Liver (tissue), 9 donors: Measurements from ENCODE around the gene UCKL1. TPM values are rescaled to one million over a fixed set of nuclear protein-coding genes. Genes with fewer than 3 reads are reported as not detected.

ENCODE experiments used
- DNase-seq: peaks from one replicate; pipeline ENCODE4 v3.0.0-alpha.2; 2017; ENCODE audit warnings: low spot score
- H3K27ac ChIP-seq, 2 donors: one replicate each; pipeline ENCODE4 v1.7.0; 2013; ENCODE audit warnings: inconsistent platforms in 2 of 2, low read length in 2 of 2, control low read depth in 1 of 2, low read depth in 1 of 2, mild to moderate bottlenecking in 1 of 2
- H3K27me3 ChIP-seq, 4 donors: one replicate each; pipeline versions ENCODE4 v1.6.1 to v1.7.0; 2013; ENCODE audit warnings: low read length in 3 of 4, inconsistent platforms in 1 of 4, mild to moderate bottlenecking in 1 of 4, moderate library complexity in 1 of 4; ENCODE audit not compliant: control insufficient read depth in 4 of 4, insufficient read depth in 4 of 4
- H3K36me3 ChIP-seq, 4 donors: one replicate each; pipeline versions ENCODE4 v1.6.1 to v1.7.0; 2013; ENCODE audit warnings: low read length in 3 of 4, mild to moderate bottlenecking in 3 of 4, low read depth in 1 of 4, moderate library complexity in 1 of 4; ENCODE audit not compliant: control insufficient read depth in 4 of 4, insufficient read depth in 3 of 4
- H3K4me1 ChIP-seq, 4 donors: one replicate each; pipeline versions ENCODE4 v1.6.1 to v1.7.0; 2013; ENCODE audit warnings: low read length in 3 of 4, mild to moderate bottlenecking in 3 of 4, moderate library complexity in 1 of 4; ENCODE audit not compliant: control insufficient read depth in 4 of 4, insufficient read depth in 4 of 4
- H3K4me3 ChIP-seq, 3 donors: one replicate each; pipeline versions ENCODE4 v1.6.1 to v1.7.0; 2013; ENCODE audit warnings: low read length in 3 of 3, control low read depth in 1 of 3, low read depth in 1 of 3, mild to moderate bottlenecking in 1 of 3
- H3K9ac ChIP-seq, 2 donors: one replicate each; pipeline ENCODE4 v1.7.0; 2013; ENCODE audit warnings: low read length in 2 of 2, mild to moderate bottlenecking in 2 of 2, moderate library complexity in 2 of 2, control low read depth in 1 of 2, low read depth in 1 of 2
- H3K9me3 ChIP-seq, 4 donors: one replicate each; pipeline versions ENCODE4 v1.6.1 to v1.7.0; 2013; ENCODE audit warnings: low read length in 3 of 4; ENCODE audit not compliant: control insufficient read depth in 4 of 4
- ATF3 ChIP-seq: IDR thresholded peaks from 2 replicates; pipeline ENCODE4 v1.6.1; 2016; ENCODE audit warnings: antibody characterized with exemption
- CTCF ChIP-seq: fragments of 150-350 bp; IDR thresholded peaks from 2 replicates; pipeline ENCODE4 v1.5.1; 2017; ENCODE audit warnings: improper control_type of control experiment, low read depth, low read length; ENCODE audit not compliant: missing input control
- EGR1 ChIP-seq, 2 donors: IDR thresholded peaks; 2 replicates each; pipeline ENCODE4 v1.6.1; 2016 to 2018; ENCODE audit warnings: antibody characterized with exemption in 2 of 2, low read depth in 2 of 2
- FOXA1 ChIP-seq: IDR thresholded peaks from 2 replicates; pipeline ENCODE4 v1.6.1; 2016; ENCODE audit warnings: antibody characterized with exemption
- FOXA2 ChIP-seq: IDR thresholded peaks from 2 replicates; pipeline ENCODE4 v1.6.1; 2016; ENCODE audit warnings: antibody characterized with exemption
- GABPA ChIP-seq, 2 donors: IDR thresholded peaks in 1 of 2; conservative IDR thresholded peaks in 1 of 2; 2 replicates each; pipeline ENCODE4 v1.6.1; 2016; ENCODE audit warnings: antibody characterized with exemption in 2 of 2, mild to moderate bottlenecking in 1 of 2, moderate library complexity in 1 of 2
- HNF4A ChIP-seq, 2 donors: conservative IDR thresholded peaks; 2 replicates each; pipeline ENCODE4 v1.6.1; 2016; ENCODE audit warnings: antibody characterized with exemption in 2 of 2, mild to moderate bottlenecking in 2 of 2
- HNF4G ChIP-seq: IDR thresholded peaks from 2 replicates; pipeline ENCODE4 v1.6.1; 2016; ENCODE audit warnings: antibody characterized with exemption
- JUND ChIP-seq, 2 donors: IDR thresholded peaks; 2 replicates each; pipeline ENCODE4 v1.6.1; 2016; ENCODE audit warnings: antibody characterized with exemption in 2 of 2
- NR2F2 ChIP-seq: IDR thresholded peaks from 2 replicates; pipeline ENCODE4 v1.6.1; 2016; ENCODE audit warnings: antibody characterized with exemption
- RAD21 ChIP-seq, 2 donors: IDR thresholded peaks; 2 replicates each; pipeline ENCODE4 v1.6.1; 2016; ENCODE audit warnings: antibody characterized with exemption in 2 of 2, mild to moderate bottlenecking in 2 of 2
- RXRA ChIP-seq, 2 donors: IDR thresholded peaks; 2 replicates each; pipeline ENCODE4 v1.6.1; 2017 to 2018; ENCODE audit warnings: antibody characterized with exemption in 2 of 2, mild to moderate bottlenecking in 1 of 2
- TAF1 ChIP-seq: conservative IDR thresholded peaks from 2 replicates; pipeline ENCODE4 v1.6.1; 2016; ENCODE audit warnings: antibody characterized with exemption, mild to moderate bottlenecking
- YY1 ChIP-seq: IDR thresholded peaks from 2 replicates; pipeline ENCODE4 v1.6.1; 2016; ENCODE audit warnings: antibody characterized with exemption, mild to moderate bottlenecking
- ZBTB33 ChIP-seq: IDR thresholded peaks from 2 replicates; pipeline ENCODE4 v1.6.1; 2016; ENCODE audit warnings: antibody characterized with exemption
- WGBS: extraction: QIAGEN DNeasy Blood & Tissue Kit; methylation state at CpG from one replicate; pipeline ENCODE4 v1.1.7; 2013; 5-methylcytosine and 5-hydroxymethylcytosine counted together
- polyA plus RNA-seq, 2 donors: library from polyadenylated mRNA; stranded (reverse) in 1 of 2; unstranded in 1 of 2; fragments of 200-250 nt in 1 of 2; fragments of >200 nt in 1 of 2; fragmentation: Nextera tagmentation in 1 of 2; extraction: Ambion mirVana in 1 of 2; gene quantifications; one replicate each; pipeline versions ENCODE4 v1.2.1 to v1.2.3, GENCODE V29; 2013 to 2015
- total RNA-seq, 2 donors: library from RNA; depleted of rRNA; stranded (reverse); fragments of >200 nt; gene quantifications; one replicate each; pipeline ENCODE4 v1.2.3, GENCODE V29; 2014
- TF ChIP-seq, protein P1 (sequence below): IDR thresholded peaks from 2 replicates; pipeline ENCODE4 v1.6.1; 2016; ENCODE audit warnings: antibody characterized with exemption
- TF ChIP-seq, protein P2 (sequence below): IDR thresholded peaks from 2 replicates; pipeline ENCODE4 v1.6.1; 2016; ENCODE audit warnings: antibody characterized with exemption, mild to moderate bottlenecking
- donor health status: healthy.
- donor health status: healthy.
- donor health status: healthy.
- donor health status: healthy.
- donor health status: healthy.

UCKL1 gene
- total and polyA plus RNA-seq, 4 donors, result 16.4 to 20.4 (median 18.3) TPM

DNA sequence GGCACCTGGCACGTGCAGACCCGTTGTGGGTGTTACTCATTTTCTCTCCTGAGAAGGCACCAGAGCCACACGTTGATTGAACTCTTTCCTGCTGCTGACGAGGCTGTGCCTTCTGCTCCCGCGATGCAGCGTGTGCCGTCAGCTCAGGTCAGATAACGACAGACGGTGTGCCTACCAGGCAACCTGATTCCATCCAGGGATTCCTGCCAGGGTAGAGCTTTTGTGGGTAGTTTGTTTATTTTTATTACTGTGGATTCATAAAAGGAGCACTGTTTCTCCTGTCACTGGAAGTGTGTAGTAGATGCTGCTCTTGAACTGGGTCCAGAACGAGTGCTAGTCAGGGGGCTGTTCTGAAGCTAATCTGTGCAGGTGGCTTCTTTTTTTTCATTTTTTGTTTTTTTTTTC, 45.4 kb upstream of the UCKL1 start:
- H3K27ac ChIP-seq, result no peak overlapping the region
- no peak overlapping the region for H3K9ac ChIP-seq
- H3K36me3 ChIP-seq, result peaks cover 25 to 74% (median 51%) of the 10 kb centered on the region in 4 donors
- WGBS, result 62% methylated on average over 11 of the region's 11 CpGs
- H3K27me3 ChIP-seq, result no peaks in the 10 kb centered on the region
- TF ChIP-seq YY1 (no peak), GABPA (IDR thresholded peaks at IDR 0.05 in 1 of 2, conservative IDR thresholded peaks at IDR 0.05 in 1 of 2) (no peak), HNF4A (conservative IDR thresholded peaks at IDR 0.05) (no peak), JUND (IDR thresholded peaks at IDR 0.05) (no peak), CTCF (no peak), RXRA (IDR thresholded peaks at IDR 0.05) (no peak), FOXA1 (no peak), ZBTB33 (no peak), ATF3 (no peak), RAD21 (IDR thresholded peaks at IDR 0.05) (no peak), NR2F2 (no peak)
- TF ChIP-seq, protein P1, sequence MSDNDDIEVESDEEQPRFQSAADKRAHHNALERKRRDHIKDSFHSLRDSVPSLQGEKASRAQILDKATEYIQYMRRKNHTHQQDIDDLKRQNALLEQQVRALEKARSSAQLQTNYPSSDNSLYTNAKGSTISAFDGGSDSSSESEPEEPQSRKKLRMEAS, result no peak
- DNase-seq, result no peak
- H3K4me3 ChIP-seq, result no peak overlapping the region
- no peaks in the 10 kb centered on the region for H3K4me1 ChIP-seq
- no peaks in the 10 kb centered on the region for H3K9me3 ChIP-seq

DNA sequence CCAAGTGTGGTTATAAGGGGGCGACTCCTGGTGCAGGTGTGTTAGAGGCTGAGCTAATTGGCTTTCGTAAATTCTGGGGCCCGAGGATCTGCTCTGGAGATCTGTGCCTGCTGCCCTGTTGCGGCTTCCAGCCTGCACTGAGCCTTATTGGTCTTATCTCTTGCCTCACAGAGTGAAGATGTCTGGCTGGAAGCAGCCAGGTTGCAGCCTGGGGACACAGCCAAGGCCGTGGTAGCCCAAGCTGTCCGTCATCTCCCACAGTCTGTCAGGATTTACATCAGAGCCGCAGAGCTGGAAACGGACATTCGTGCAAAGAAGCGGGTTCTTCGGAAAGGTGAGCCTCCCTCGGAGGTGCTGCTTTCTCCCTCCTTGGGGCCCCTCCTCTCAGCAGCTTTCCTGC, 44.7 kb upstream of the UCKL1 start:
- Histone ChIP-seq H3K36me3 (peaks cover 30 to 77% (median 54%) of the 10 kb centered on the region in 4 donors), H3K27me3 (no peaks in the 10 kb centered on the region), H3K9ac (no peak overlapping the region), H3K27ac (no peak overlapping the region), H3K4me3 (no peak overlapping the region), H3K9me3 (no peaks in the 10 kb centered on the region), H3K4me1 (no peaks in the 10 kb centered on the region)
- TF ChIP-seq ATF3 (no peak), RXRA (IDR thresholded peaks at IDR 0.05) (no peak), CTCF (no peak), EGR1 (IDR thresholded peaks at IDR 0.05; ENCODE audit: low read depth in 2 of 2) (no peak), TAF1 (no peak), ZBTB33 (no peak), FOXA1 (no peak), HNF4A (conservative IDR thresholded peaks at IDR 0.05) (no peak), FOXA2 (no peak), JUND (IDR thresholded peaks at IDR 0.05) (no peak), HNF4G (no peak), RAD21 (IDR thresholded peaks at IDR 0.05) (no peak), GABPA (IDR thresholded peaks at IDR 0.05 in 1 of 2, conservative IDR thresholded peaks at IDR 0.05 in 1 of 2) (no peak), NR2F2 (no peak), YY1 (no peak)
- TF ChIP-seq, protein P1, result no peak
- TF ChIP-seq, protein P2, sequence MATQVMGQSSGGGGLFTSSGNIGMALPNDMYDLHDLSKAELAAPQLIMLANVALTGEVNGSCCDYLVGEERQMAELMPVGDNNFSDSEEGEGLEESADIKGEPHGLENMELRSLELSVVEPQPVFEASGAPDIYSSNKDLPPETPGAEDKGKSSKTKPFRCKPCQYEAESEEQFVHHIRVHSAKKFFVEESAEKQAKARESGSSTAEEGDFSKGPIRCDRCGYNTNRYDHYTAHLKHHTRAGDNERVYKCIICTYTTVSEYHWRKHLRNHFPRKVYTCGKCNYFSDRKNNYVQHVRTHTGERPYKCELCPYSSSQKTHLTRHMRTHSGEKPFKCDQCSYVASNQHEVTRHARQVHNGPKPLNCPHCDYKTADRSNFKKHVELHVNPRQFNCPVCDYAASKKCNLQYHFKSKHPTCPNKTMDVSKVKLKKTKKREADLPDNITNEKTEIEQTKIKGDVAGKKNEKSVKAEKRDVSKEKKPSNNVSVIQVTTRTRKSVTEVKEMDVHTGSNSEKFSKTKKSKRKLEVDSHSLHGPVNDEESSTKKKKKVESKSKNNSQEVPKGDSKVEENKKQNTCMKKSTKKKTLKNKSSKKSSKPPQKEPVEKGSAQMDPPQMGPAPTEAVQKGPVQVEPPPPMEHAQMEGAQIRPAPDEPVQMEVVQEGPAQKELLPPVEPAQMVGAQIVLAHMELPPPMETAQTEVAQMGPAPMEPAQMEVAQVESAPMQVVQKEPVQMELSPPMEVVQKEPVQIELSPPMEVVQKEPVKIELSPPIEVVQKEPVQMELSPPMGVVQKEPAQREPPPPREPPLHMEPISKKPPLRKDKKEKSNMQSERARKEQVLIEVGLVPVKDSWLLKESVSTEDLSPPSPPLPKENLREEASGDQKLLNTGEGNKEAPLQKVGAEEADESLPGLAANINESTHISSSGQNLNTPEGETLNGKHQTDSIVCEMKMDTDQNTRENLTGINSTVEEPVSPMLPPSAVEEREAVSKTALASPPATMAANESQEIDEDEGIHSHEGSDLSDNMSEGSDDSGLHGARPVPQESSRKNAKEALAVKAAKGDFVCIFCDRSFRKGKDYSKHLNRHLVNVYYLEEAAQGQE, result no peak
- no peak for DNase-seq
- WGBS, result 94% methylated on average over 12 of the region's 12 CpGs
